Endothelial cell of umbilical vein (primary cell): ENCODE measurements around the gene TUBB2A. TPM values are rescaled to one million over a fixed set of nuclear protein-coding genes. Genes with fewer than 3 reads are reported as not detected.
"Not testable (repeated sequence)": the region's sequence is repeated elsewhere in the genome, so short reads cannot be mapped to it uniquely, and the experiment has no call there.

Source experiments
- BruUV-seq: library from RNA; stranded (reverse); fragments of 400-500 nt; replicated peaks from 2 replicates; lab custom pipeline; 2021; lab: Mats Ljungman, UMichigan
- CTCF ChIA-PET: fragments of 300-600, 350-600 bp; sonication (Branson Sonifier 250); formaldehyde crosslinking; loops from one replicate; lab custom pipeline; 2021; ENCODE audit warnings: antibody characterized with exemption, inconsistent platforms; lab: Charles Lee
- POLR2A ChIA-PET: fragments of 300-600, 350-600 bp; sonication (Branson Sonifier 250); formaldehyde crosslinking; loops from one replicate; lab custom pipeline; 2021; ENCODE audit warnings: antibody characterized with exemption, inconsistent platforms; lab: Charles Lee
- DNase-seq: peaks from one replicate; pipeline ENCODE4 v3.0.0-alpha.2; 2011; ENCODE audit warnings: low read depth, low spot score
- FAIRE-seq: peaks from 2 replicates; lab custom pipeline; 2011; peaks lifted over from hg19 to GRCh38; lab: Jason Lieb, UNC
- H2AFZ ChIP-seq: 2 replicates; pipeline ENCODE4 v1.6.0; 2012; ENCODE audit warnings: low read depth, low read length, control low read depth, inconsistent platforms
- H3K27ac ChIP-seq: 2 replicates; pipeline ENCODE4 v1.5.1; 2011; ENCODE audit warnings: low read depth, mild to moderate bottlenecking, control low read depth, low read length, moderate library complexity; ENCODE audit not compliant: insufficient read depth
- H3K27me3 ChIP-seq, 2 experiments: 2 replicates each; pipeline versions ENCODE4 v1.6.0 to v1.6.1; 2011; ENCODE audit warnings: low read length in 2 of 2, mixed read lengths in 1 of 2; ENCODE audit not compliant: control insufficient read depth in 2 of 2, insufficient read depth in 2 of 2
- H3K36me3 ChIP-seq, 2 experiments: 2 replicates in 1 of 2; 3 replicates in 1 of 2; pipeline ENCODE4 v1.5.1; 2011; ENCODE audit warnings: low read length in 2 of 2, mild to moderate bottlenecking in 1 of 2, moderate library complexity in 1 of 2; ENCODE audit not compliant: control insufficient read depth in 2 of 2, insufficient read depth in 2 of 2; ENCODE audit errors: extremely low read depth in 1 of 2
- H3K4me1 ChIP-seq: 3 replicates; pipeline ENCODE4 v1.5.1; 2011; ENCODE audit warnings: mild to moderate bottlenecking, low read length; ENCODE audit not compliant: control insufficient read depth, insufficient read depth; ENCODE audit errors: extremely low read depth
- H3K4me2 ChIP-seq: 2 replicates; pipeline ENCODE4 v1.6.1; 2011; ENCODE audit warnings: low read length, control low read depth, mixed read lengths; ENCODE audit not compliant: insufficient read depth
- H3K4me3 ChIP-seq, 3 experiments: fragments of 200-600 bp in 1 of 3; sonication (generic), shearing (Covaris generic) in 1 of 3; replicated peaks in 1 of 3; 2 replicates each; pipeline ENCODE4 v1.5.1; 2011 to 2016; ENCODE audit warnings: control low read depth in 3 of 3, low read length in 3 of 3, mild to moderate bottlenecking in 2 of 3, inconsistent platforms in 1 of 3, low read depth in 1 of 3, moderate library complexity in 1 of 3; ENCODE audit not compliant: insufficient read depth in 1 of 3
- H3K79me2 ChIP-seq: 2 replicates; pipeline ENCODE4 v1.6.0; 2012; ENCODE audit warnings: low read length, inconsistent platforms; ENCODE audit not compliant: control insufficient read depth, insufficient read depth
- H3K9ac ChIP-seq: replicated peaks from 2 replicates; pipeline ENCODE3; 2011; ENCODE audit warnings: low read length, control low read depth; ENCODE audit not compliant: insufficient read depth; ENCODE audit errors: extremely low read depth
- H3K9me1 ChIP-seq: replicated peaks from 3 replicates; pipeline ENCODE4 v1.6.0; 2011; ENCODE audit warnings: mild to moderate bottlenecking, low read length; ENCODE audit not compliant: control insufficient read depth, insufficient read depth; ENCODE audit errors: extremely low read depth
- H3K9me3 ChIP-seq: replicated peaks from 2 replicates; pipeline ENCODE4 v1.5.1; 2012; ENCODE audit warnings: low read length, inconsistent platforms; ENCODE audit not compliant: control insufficient read depth, insufficient read depth
- H4K20me1 ChIP-seq: replicated peaks from 2 replicates; pipeline ENCODE3; 2011; ENCODE audit warnings: mild to moderate bottlenecking, low read length; ENCODE audit not compliant: control insufficient read depth, insufficient read depth; ENCODE audit errors: extremely low read depth
- CTCF ChIP-seq, 2 donors: IDR thresholded peaks; 1 replicate in 1 of 2; 2 replicates in 1 of 2; pipeline ENCODE4 v1.5.1; 2011; ENCODE audit warnings: low read length in 2 of 2, mild to moderate bottlenecking in 2 of 2, moderate library complexity in 2 of 2, control low read depth in 1 of 2, inconsistent platforms in 1 of 2, low read depth in 1 of 2; ENCODE audit not compliant: insufficient read depth in 1 of 2; ENCODE audit errors: extremely low read depth in 1 of 2
- EZH2 ChIP-seq: IDR thresholded peaks from 2 replicates; pipeline ENCODE4 v1.6.1; 2012; ENCODE audit warnings: borderline replicate concordance, low read depth, mild to moderate bottlenecking, moderate library complexity, low read length, inconsistent platforms; ENCODE audit not compliant: severe bottlenecking
- FOS ChIP-seq: IDR thresholded peaks from 2 replicates; pipeline ENCODE4 v1.6.1; 2011; ENCODE audit warnings: mild to moderate bottlenecking, low read length, moderate library complexity, borderline replicate concordance; ENCODE audit not compliant: insufficient read depth
- GATA2 ChIP-seq: IDR thresholded peaks from 2 replicates; pipeline ENCODE4 v1.7.0; 2011; ENCODE audit warnings: low read depth, mild to moderate bottlenecking, moderate library complexity, mixed read lengths, low read length; ENCODE audit not compliant: insufficient read length, insufficient read depth
- JUN ChIP-seq: IDR thresholded peaks from 2 replicates; pipeline ENCODE4 v1.6.1; 2011; ENCODE audit warnings: borderline replicate concordance, low read depth; ENCODE audit not compliant: insufficient read length, insufficient read depth
- MYC ChIP-seq: IDR thresholded peaks from one replicate; pipeline ENCODE4 v1.6.1; 2011; ENCODE audit warnings: mild to moderate bottlenecking, low read depth, low read length
- POLR2A ChIP-seq: IDR thresholded peaks from 2 replicates; pipeline ENCODE4 v1.6.1; 2012; ENCODE audit warnings: low read depth, mild to moderate bottlenecking, control low read depth, low read length
- dilution Hi-C: fragments of 300-500 bp; cut with MboI; formaldehyde crosslinking; loops from one replicate; pipeline ENCODE4 v1.15.0; 2019; ENCODE audit warnings: low sequenced_read_pairs; ENCODE audit not compliant: extremely low pct_ligation_motif_present
- intact Hi-C: fragments of 100-400 bp; cut with micrococcal nuclease; formaldehyde crosslinking; loops from one replicate; pipeline ENCODE4 v1.10.0; 2022
- polyA plus RNA-seq, 4 experiments: library from polyadenylated mRNA; depleted of rRNA in 3 of 4; stranded (reverse) in 3 of 4; unstranded in 1 of 4; fragments of >200 nt; gene quantifications; 2 replicates each; pipeline versions ENCODE4 v1.2.1 to v1.2.3, GENCODE V29; 2011 to 2012; ENCODE audit warnings: missing spikeins in 1 of 4
- total RNA-seq: library from RNA; stranded (reverse); gene quantifications from 2 replicates; pipeline ENCODE4 v1.2.3, GENCODE V29; 2021

TUBB2A gene
- total and polyA plus RNA-seq, 2 donors (not counting 3 experiments of a cell fraction or from before 2014, with no cell fraction given), result 80.3 to 99.2 TPM

GRCh38 chr6:3181105-3181504 is 23.8 kb upstream of the TUBB2A start:
- no peak for DNase-seq
- Histone ChIP-seq H3K27me3 (peaks cover 8 to 13% of the 10 kb centered on the region in 2 experiments), H3K4me2 (no peak overlapping the region), H3K4me1 (peaks cover 5% of the 10 kb centered on the region), H3K36me3 (no peaks in the 10 kb centered on the region), H3K9ac (no peak overlapping the region), H3K79me2 (no peaks in the 10 kb centered on the region), H4K20me1 (no peaks in the 10 kb centered on the region), H3K9me1 (no peaks in the 10 kb centered on the region), H2AFZ (no peak overlapping the region), H3K4me3 (no peak overlapping the region), H3K27ac (no peak overlapping the region), H3K9me3 (no peaks in the 10 kb centered on the region)
- intact Hi-C loops (no loop called here), dilution Hi-C loops (no loop called here)
- TF ChIP-seq MYC (no peak), JUN (no peak), CTCF (IDR thresholded peaks at IDR 0.05; ENCODE audit: extremely low read depth in 1 of 2, insufficient read depth in 1 of 2, low read depth in 1 of 2, low read length in 2 of 2) (no peak), FOS (no peak), EZH2 (no peak), GATA2 (no peak), POLR2A (no peak)
- ChIA-PET CTCF (interaction anchor here (1.0 kb wide), 1 partner anchor 70 kb away, joined by 3 read pairs; no protein-coding TSS in a partner anchor), POLR2A (no interaction called here)
- FAIRE-seq, result no peak
- no TSS peak for BruUV-seq

GRCh38 chr6:3179945-3180344 is 22.6 kb upstream of the TUBB2A start:
- DNase-seq, CTCF ChIA-PET, H3K9me3 ChIP-seq, H3K9me1 ChIP-seq, H4K20me1 ChIP-seq, BruUV-seq, H3K79me2 ChIP-seq, H3K9ac ChIP-seq, H2AFZ ChIP-seq, H3K27me3 ChIP-seq, H3K4me3 ChIP-seq, H3K27ac ChIP-seq, H3K4me1 ChIP-seq, H3K36me3 ChIP-seq, POLR2A ChIA-PET, H3K4me2 ChIP-seq, dilution Hi-C loops: not testable (repeated sequence)
- FAIRE-seq, result peak; percentile 50
- intact Hi-C loops, result loop anchor here (1.0 kb wide), 1 partner anchor 24 kb away; no protein-coding TSS in a partner anchor

- POLR2A ChIA-PET, H3K9ac ChIP-seq, intact Hi-C loops, DNase-seq, H3K27me3 ChIP-seq, H3K9me3 ChIP-seq, H3K79me2 ChIP-seq, H2AFZ ChIP-seq, H3K4me3 ChIP-seq, H3K4me2 ChIP-seq, FAIRE-seq, H3K27ac ChIP-seq, H4K20me1 ChIP-seq, H3K9me1 ChIP-seq, BruUV-seq, H3K4me1 ChIP-seq, dilution Hi-C loops, H3K36me3 ChIP-seq: not testable (repeated sequence)
- CTCF ChIA-PET, result interaction anchor here (1.0 kb wide), 1 partner anchor 73 kb away, joined by 4 read pairs; no protein-coding TSS in a partner anchor
These were observed 21.3 kb upstream of the TUBB2A start for GRCh38 chr6:3178666-3179065.
